ENCODE data around the gene CAVIN1.

The CAVIN1 gene

GRCh38 chr17:42453439-42453838 lies 30.4 kb upstream of the CAVIN1 start:
- no peak for TF ChIP-seq SIN3A (IDR thresholded peaks at IDR 0.05; ENCODE audit: borderline replicate concordance, insufficient read depth, low read length)
- TF ChIP-seq TAF1 (IDR thresholded peaks at IDR 0.05; ENCODE audit: borderline replicate concordance, insufficient read depth, low read length), result no peak

- TF ChIP-seq, protein P1, sequence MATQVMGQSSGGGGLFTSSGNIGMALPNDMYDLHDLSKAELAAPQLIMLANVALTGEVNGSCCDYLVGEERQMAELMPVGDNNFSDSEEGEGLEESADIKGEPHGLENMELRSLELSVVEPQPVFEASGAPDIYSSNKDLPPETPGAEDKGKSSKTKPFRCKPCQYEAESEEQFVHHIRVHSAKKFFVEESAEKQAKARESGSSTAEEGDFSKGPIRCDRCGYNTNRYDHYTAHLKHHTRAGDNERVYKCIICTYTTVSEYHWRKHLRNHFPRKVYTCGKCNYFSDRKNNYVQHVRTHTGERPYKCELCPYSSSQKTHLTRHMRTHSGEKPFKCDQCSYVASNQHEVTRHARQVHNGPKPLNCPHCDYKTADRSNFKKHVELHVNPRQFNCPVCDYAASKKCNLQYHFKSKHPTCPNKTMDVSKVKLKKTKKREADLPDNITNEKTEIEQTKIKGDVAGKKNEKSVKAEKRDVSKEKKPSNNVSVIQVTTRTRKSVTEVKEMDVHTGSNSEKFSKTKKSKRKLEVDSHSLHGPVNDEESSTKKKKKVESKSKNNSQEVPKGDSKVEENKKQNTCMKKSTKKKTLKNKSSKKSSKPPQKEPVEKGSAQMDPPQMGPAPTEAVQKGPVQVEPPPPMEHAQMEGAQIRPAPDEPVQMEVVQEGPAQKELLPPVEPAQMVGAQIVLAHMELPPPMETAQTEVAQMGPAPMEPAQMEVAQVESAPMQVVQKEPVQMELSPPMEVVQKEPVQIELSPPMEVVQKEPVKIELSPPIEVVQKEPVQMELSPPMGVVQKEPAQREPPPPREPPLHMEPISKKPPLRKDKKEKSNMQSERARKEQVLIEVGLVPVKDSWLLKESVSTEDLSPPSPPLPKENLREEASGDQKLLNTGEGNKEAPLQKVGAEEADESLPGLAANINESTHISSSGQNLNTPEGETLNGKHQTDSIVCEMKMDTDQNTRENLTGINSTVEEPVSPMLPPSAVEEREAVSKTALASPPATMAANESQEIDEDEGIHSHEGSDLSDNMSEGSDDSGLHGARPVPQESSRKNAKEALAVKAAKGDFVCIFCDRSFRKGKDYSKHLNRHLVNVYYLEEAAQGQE (IDR thresholded peaks at IDR 0.05; ENCODE audit: insufficient read depth in 1 of 2, low read depth in 2 of 2, low read length in 2 of 2), result no peak
- TF ChIP-seq FOXP2 (optimal IDR thresholded peaks at IDR 0.05; ENCODE audit: borderline replicate concordance, extremely low read depth, extremely low read length, insufficient read depth) (no peak), POLR2AphosphoS5 (IDR thresholded peaks at IDR 0.05; ENCODE audit: low read depth, low read length) (no peak)
These were observed 19.1 kb upstream of the CAVIN1 start for GRCh38 chr17:42442196-42442565.

- no peak for TF ChIP-seq POLR2AphosphoS5 (IDR thresholded peaks at IDR 0.05; ENCODE audit: low read depth, low read length)
- no peak for TF ChIP-seq SIN3A (IDR thresholded peaks at IDR 0.05; ENCODE audit: borderline replicate concordance, insufficient read depth, low read length)
- no peak for TF ChIP-seq FOXP2 (optimal IDR thresholded peaks at IDR 0.05; ENCODE audit: borderline replicate concordance, extremely low read depth, extremely low read length, insufficient read depth)
- TF ChIP-seq, protein P1 (IDR thresholded peaks at IDR 0.05; ENCODE audit: insufficient read depth in 1 of 2, low read depth in 2 of 2, low read length in 2 of 2), result no peak
- no peak for TF ChIP-seq TAF1 (IDR thresholded peaks at IDR 0.05; ENCODE audit: borderline replicate concordance, insufficient read depth, low read length)
These were observed 18.5 kb upstream of the CAVIN1 start for GRCh38 chr17:42441371-42442195.

DNA sequence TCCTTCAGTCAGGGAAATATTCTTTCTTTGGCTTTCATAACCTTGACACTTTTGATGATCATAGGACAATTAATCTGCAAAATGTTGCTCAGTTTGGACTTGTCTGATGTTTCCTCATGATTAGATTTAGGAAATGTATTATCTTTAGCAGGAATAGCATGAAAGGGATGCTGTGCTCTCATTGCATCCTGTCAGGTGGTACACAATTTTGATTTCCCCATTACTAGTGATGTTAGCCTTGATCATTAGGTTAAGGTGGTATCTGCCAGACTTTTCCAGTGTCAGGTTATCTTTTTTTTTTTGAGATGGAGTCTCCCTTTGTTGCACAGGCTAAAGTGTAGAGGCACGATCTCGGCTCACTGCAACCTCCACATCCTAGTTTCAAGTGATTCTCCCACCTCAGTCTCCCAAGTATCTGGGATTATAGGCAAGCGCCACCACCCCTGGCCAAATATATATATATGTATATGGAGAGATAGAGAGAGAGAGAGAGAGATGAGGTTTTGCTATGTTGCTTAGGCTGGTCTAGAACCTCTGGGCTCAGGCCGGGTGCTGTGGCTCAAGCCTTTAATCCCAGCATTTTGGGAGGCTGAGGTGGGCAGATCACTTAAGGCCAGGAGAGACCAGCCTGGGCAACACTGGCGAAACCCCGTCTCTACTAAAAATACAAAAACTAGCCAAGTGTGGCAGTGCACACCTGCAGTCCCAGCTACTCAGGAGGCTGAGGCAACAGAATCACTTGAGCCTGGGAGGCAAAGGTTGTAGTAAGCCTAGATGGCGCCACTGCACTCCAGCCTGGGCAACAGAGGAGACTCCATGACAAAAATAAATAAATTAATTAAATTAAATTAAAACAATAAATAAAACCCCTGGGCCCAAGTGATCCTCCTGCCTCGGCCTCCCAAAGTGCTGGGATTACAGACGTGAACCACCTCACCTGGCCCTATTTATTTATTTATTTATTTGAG lies 15.8 kb upstream of the CAVIN1 start:
- TF ChIP-seq FOXP2 (optimal IDR thresholded peaks at IDR 0.05; ENCODE audit: borderline replicate concordance, extremely low read depth, extremely low read length, insufficient read depth) (no peak), TAF1 (IDR thresholded peaks at IDR 0.05; ENCODE audit: borderline replicate concordance, insufficient read depth, low read length) (no peak), POLR2AphosphoS5 (IDR thresholded peaks at IDR 0.05; ENCODE audit: low read depth, low read length) (no peak), SIN3A (IDR thresholded peaks at IDR 0.05; ENCODE audit: borderline replicate concordance, insufficient read depth, low read length) (no peak)
- TF ChIP-seq, protein P1 (IDR thresholded peaks at IDR 0.05; ENCODE audit: insufficient read depth in 1 of 2, low read depth in 2 of 2, low read length in 2 of 2), result no peak

DNA sequence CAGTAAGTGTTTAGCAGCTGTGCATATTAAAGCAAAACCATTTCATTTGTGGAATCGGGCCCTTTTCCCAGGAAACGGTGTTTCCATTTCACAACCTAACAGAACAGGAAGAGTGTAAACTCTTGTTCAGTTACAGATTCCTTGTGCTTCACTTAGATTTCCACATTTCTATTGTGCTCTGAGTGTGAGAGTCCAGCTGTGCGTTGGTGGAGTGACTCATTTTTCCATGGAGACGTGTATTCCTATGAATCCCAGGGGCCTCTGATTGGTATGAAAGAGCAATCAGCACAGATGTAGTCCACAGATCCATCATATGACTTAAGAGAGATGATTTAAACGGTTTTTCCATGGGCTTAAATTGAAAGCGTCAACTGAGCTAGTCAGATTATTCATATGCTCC lies 13.3 kb upstream of the CAVIN1 start:
- no peak for TF ChIP-seq FOXP2 (optimal IDR thresholded peaks at IDR 0.05; ENCODE audit: borderline replicate concordance, extremely low read depth, extremely low read length, insufficient read depth)
- no peak for TF ChIP-seq TAF1 (IDR thresholded peaks at IDR 0.05; ENCODE audit: borderline replicate concordance, insufficient read depth, low read length)
- TF ChIP-seq SIN3A (IDR thresholded peaks at IDR 0.05; ENCODE audit: borderline replicate concordance, insufficient read depth, low read length), result no peak
- TF ChIP-seq, protein P1 (IDR thresholded peaks at IDR 0.05; ENCODE audit: insufficient read depth in 1 of 2, low read depth in 2 of 2, low read length in 2 of 2), result no peak
- no peak for TF ChIP-seq POLR2AphosphoS5 (IDR thresholded peaks at IDR 0.05; ENCODE audit: low read depth, low read length)
